Neural progenitor cell (in vitro differentiated cells): ENCODE measurements around the gene SYTL1.

ENCODE experiments used
- EZH2 ChIP-seq: fragments of 200-600 bp; sonication (generic); IDR thresholded peaks from 2 replicates; pipeline ENCODE4 v1.6.1; 2017; ENCODE audit warnings: antibody characterized with exemption, mild to moderate bottlenecking, moderate library complexity
- EZH2phosphoT487 ChIP-seq: fragments of 200-600 bp; sonication (generic); IDR thresholded peaks from 2 replicates; pipeline ENCODE4 v1.6.1; 2017; ENCODE audit warnings: antibody characterized with exemption
- TF ChIP-seq, protein P1 (sequence below): fragments of 200-600 bp; sonication (generic); IDR thresholded peaks from 2 replicates; pipeline ENCODE4 v1.5.1; 2017; ENCODE audit warnings: antibody characterized with exemption, mild to moderate bottlenecking

GRCh38 chr1:27306892-27307761 lies 34.7 kb upstream of the SYTL1 start:
- TF ChIP-seq, protein P1, sequence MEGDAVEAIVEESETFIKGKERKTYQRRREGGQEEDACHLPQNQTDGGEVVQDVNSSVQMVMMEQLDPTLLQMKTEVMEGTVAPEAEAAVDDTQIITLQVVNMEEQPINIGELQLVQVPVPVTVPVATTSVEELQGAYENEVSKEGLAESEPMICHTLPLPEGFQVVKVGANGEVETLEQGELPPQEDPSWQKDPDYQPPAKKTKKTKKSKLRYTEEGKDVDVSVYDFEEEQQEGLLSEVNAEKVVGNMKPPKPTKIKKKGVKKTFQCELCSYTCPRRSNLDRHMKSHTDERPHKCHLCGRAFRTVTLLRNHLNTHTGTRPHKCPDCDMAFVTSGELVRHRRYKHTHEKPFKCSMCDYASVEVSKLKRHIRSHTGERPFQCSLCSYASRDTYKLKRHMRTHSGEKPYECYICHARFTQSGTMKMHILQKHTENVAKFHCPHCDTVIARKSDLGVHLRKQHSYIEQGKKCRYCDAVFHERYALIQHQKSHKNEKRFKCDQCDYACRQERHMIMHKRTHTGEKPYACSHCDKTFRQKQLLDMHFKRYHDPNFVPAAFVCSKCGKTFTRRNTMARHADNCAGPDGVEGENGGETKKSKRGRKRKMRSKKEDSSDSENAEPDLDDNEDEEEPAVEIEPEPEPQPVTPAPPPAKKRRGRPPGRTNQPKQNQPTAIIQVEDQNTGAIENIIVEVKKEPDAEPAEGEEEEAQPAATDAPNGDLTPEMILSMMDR, result peak; percentile 30
- TF ChIP-seq EZH2 (no peak), EZH2phosphoT487 (no peak)
